Measurements from ENCODE around the gene KRT2.

DNA sequence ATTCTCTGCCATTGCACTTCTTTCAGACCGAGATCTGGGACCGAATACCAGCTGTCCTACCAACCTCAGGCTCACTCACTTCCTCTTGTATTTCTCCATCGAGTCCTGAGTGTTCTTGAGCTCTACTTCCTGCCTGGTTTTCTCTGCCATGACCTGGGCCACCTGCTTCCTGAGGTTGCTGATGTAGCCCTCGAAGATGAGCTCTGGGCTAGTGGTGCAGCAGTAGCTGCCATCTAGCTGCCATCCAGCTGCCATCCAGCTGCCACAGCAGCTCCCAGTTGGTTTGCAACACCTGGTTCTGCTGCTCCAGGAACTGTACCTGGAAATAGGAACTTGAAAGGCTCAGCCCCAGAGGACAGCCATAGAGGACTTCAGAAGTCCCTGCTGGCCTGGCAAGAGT lies 18.6 kb downstream of the KRT2 start:
- no peak for TF ChIP-seq CTCF (tag by site-specific recombination; IDR thresholded peaks at IDR 0.05)
- TF ChIP-seq REPIN1 (tag by site-specific recombination; IDR thresholded peaks at IDR 0.05; ENCODE audit: low read depth) = no peak
- no peak for TF ChIP-seq ZNF624 (tag by site-specific recombination; IDR thresholded peaks at IDR 0.05)
- TF ChIP-seq ZNF394 (tag by site-specific recombination; IDR thresholded peaks at IDR 0.05; ENCODE audit: borderline replicate concordance) = no peak
- no peak for TF ChIP-seq ZNF23 (tag by site-specific recombination; IDR thresholded peaks at IDR 0.05; ENCODE audit: borderline replicate concordance)
- no peak for TF ChIP-seq YY1 (tag by site-specific recombination; IDR thresholded peaks at IDR 0.05)
- TF ChIP-seq ZBTB10 (tag by site-specific recombination; IDR thresholded peaks at IDR 0.05) = no peak
- no peak for TF ChIP-seq GFI1B (tag by site-specific recombination; IDR thresholded peaks at IDR 0.05)
- TF ChIP-seq ZBTB11 (tag by site-specific recombination; conservative IDR thresholded peaks at IDR 0.05; ENCODE audit: low read depth) = no peak
- TF ChIP-seq, protein P1, sequence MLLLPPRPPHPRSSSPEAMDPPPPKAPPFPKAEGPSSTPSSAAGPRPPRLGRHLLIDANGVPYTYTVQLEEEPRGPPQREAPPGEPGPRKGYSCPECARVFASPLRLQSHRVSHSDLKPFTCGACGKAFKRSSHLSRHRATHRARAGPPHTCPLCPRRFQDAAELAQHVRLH (tag by site-specific recombination; IDR thresholded peaks at IDR 0.05) = no peak
- no peak for TF ChIP-seq ZNF426 (tag by site-specific recombination; IDR thresholded peaks at IDR 0.05)
